Measurements from ENCODE around the gene NPY.
"Not testable (repeated sequence)": the region's sequence is repeated elsewhere in the genome, so short reads cannot be mapped to it uniquely, and the experiment has no call there.

The NPY gene

GRCh38 chr7:24249266-24249665, 34.7 kb upstream of the NPY start:
- H3K4me3 ChIP-seq (ENCODE audit: low read depth, low read length), result no peak overlapping the region
- TF ChIP-seq POLR2A (IDR thresholded peaks at IDR 0.05; ENCODE audit: extremely low read depth, insufficient read length), result no peak
- no peak for TF ChIP-seq MYC (IDR thresholded peaks at IDR 0.05; ENCODE audit: low read depth, low read length)
- no peak for TF ChIP-seq MAX (IDR thresholded peaks at IDR 0.05; ENCODE audit: low read depth, low read length)
- TF ChIP-seq, protein P1, sequence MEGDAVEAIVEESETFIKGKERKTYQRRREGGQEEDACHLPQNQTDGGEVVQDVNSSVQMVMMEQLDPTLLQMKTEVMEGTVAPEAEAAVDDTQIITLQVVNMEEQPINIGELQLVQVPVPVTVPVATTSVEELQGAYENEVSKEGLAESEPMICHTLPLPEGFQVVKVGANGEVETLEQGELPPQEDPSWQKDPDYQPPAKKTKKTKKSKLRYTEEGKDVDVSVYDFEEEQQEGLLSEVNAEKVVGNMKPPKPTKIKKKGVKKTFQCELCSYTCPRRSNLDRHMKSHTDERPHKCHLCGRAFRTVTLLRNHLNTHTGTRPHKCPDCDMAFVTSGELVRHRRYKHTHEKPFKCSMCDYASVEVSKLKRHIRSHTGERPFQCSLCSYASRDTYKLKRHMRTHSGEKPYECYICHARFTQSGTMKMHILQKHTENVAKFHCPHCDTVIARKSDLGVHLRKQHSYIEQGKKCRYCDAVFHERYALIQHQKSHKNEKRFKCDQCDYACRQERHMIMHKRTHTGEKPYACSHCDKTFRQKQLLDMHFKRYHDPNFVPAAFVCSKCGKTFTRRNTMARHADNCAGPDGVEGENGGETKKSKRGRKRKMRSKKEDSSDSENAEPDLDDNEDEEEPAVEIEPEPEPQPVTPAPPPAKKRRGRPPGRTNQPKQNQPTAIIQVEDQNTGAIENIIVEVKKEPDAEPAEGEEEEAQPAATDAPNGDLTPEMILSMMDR (IDR thresholded peaks at IDR 0.05; ENCODE audit: low read depth, low read length), result no peak
- no peak for DNase-seq (ENCODE audit: low read depth)

- no peak for DNase-seq (ENCODE audit: low read depth)
- TF ChIP-seq MYC (IDR thresholded peaks at IDR 0.05; ENCODE audit: low read depth, low read length) (no peak), POLR2A (IDR thresholded peaks at IDR 0.05; ENCODE audit: extremely low read depth, insufficient read length) (no peak), MAX (IDR thresholded peaks at IDR 0.05; ENCODE audit: low read depth, low read length) (no peak)
- H3K4me3 ChIP-seq (ENCODE audit: low read depth, low read length), result no peak overlapping the region
Measured at GRCh38 chr7:24251568-24251967, 32.4 kb upstream of the NPY start.

DNA sequence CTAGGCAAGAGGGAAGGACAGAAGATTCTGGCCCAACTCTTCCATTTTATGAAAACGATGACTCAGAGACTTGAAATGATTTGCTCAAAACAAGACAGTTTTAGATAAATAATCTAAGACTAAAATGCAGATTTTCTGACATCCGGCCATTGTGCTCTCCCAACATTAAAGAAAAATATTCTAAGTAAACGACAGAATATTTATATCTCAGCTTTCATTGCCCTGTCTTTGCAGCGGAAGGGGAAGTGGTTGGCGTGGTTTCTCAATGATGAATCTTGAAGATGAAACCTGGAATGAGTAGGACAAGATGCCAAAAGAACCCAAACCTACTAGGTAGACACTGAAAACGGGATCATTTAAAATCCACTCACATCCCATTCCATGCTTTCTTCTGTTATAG, 28.9 kb upstream of the NPY start:
- no peak overlapping the region for H3K4me3 ChIP-seq (ENCODE audit: low read depth, low read length)
- TF ChIP-seq MAX (IDR thresholded peaks at IDR 0.05; ENCODE audit: low read depth, low read length) (no peak), POLR2A (IDR thresholded peaks at IDR 0.05; ENCODE audit: extremely low read depth, insufficient read length) (no peak), MYC (IDR thresholded peaks at IDR 0.05; ENCODE audit: low read depth, low read length) (no peak)
- TF ChIP-seq, protein P1 (IDR thresholded peaks at IDR 0.05; ENCODE audit: low read depth, low read length), result no peak
- DNase-seq (ENCODE audit: low read depth), result peak; percentile 31

- H3K4me3 ChIP-seq (ENCODE audit: low read depth, low read length); DNase-seq (ENCODE audit: low read depth): not testable (repeated sequence)
Measured at GRCh38 chr7:24258324-24258723, 25.7 kb upstream of the NPY start.

- no peak for DNase-seq (ENCODE audit: low read depth)
- no peak overlapping the region for H3K4me3 ChIP-seq (ENCODE audit: low read depth, low read length)
- TF ChIP-seq, protein P1 (IDR thresholded peaks at IDR 0.05; ENCODE audit: low read depth, low read length), result no peak
- no peak for TF ChIP-seq POLR2A (IDR thresholded peaks at IDR 0.05; ENCODE audit: extremely low read depth, insufficient read length)
- no peak for TF ChIP-seq MAX (IDR thresholded peaks at IDR 0.05; ENCODE audit: low read depth, low read length)
- no peak for TF ChIP-seq MYC (IDR thresholded peaks at IDR 0.05; ENCODE audit: low read depth, low read length)
Measured at GRCh38 chr7:24271938-24272337, 12.1 kb upstream of the NPY start.

DNA sequence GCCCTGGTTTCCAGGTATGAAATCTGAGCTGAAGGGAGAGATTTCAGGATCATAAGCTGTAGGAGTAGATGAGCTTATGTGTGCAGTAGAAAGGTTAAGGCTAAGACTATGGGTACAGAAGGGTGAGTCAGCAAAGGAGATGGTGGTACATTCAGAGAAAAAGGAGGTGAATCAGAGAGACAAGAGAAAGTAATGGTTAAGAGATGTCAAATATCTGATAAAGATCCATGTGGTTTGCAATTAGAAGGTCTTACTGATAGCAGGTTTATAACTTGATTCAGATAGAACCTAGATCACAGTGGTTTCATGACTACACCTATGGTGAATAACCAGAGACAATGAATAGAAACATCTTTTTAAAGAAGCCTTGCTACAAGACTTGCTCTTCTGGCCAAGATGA, 4.5 kb upstream of the NPY start:
- no peak overlapping the region for H3K4me3 ChIP-seq (ENCODE audit: low read depth, low read length)
- no peak for DNase-seq (ENCODE audit: low read depth)
- no peak for TF ChIP-seq POLR2A (IDR thresholded peaks at IDR 0.05; ENCODE audit: extremely low read depth, insufficient read length)
- TF ChIP-seq MYC (IDR thresholded peaks at IDR 0.05; ENCODE audit: low read depth, low read length), result no peak
- TF ChIP-seq, protein P1 (IDR thresholded peaks at IDR 0.05; ENCODE audit: low read depth, low read length), result no peak
- no peak for TF ChIP-seq MAX (IDR thresholded peaks at IDR 0.05; ENCODE audit: low read depth, low read length)

- no peak for DNase-seq (ENCODE audit: low read depth)
- TF ChIP-seq MYC (IDR thresholded peaks at IDR 0.05; ENCODE audit: low read depth, low read length) (no peak), MAX (IDR thresholded peaks at IDR 0.05; ENCODE audit: low read depth, low read length) (no peak)
- H3K4me3 ChIP-seq (ENCODE audit: low read depth, low read length), result no peak overlapping the region
Measured at GRCh38 chr7:24283554-24283896, 465 bp upstream of the NPY start.
